Right lobe of liver (tissue), 6 donors: ENCODE results near the gene ITPRIPL1. TPM values are rescaled to one million over a fixed set of nuclear protein-coding genes. Genes with fewer than 3 reads are reported as not detected.

Experiments
- ATAC-seq, 4 donors: fragments of 200-7000 bp; cut with Tn5 transposase; one replicate each; pipeline ENCODE4 v1.9.1; 2020; ENCODE audit warnings: mild to moderate bottlenecking in 4 of 4, moderate library complexity in 4 of 4
- DNase-seq, 3 donors: peaks; one replicate each; pipeline ENCODE4 v3.0.0-alpha.2; 2020
- H3K27ac ChIP-seq, 3 donors: fragments of 200-600 bp; one replicate each; pipeline ENCODE4 v1.8.0; 2022
- H3K27me3 ChIP-seq, 2 donors: fragments of 200-600 bp; one replicate each; pipeline ENCODE4 v1.8.0; 2022
- H3K36me3 ChIP-seq, 4 donors: fragments of 200-600 bp; sonication (generic) in 1 of 4; one replicate each; pipeline versions ENCODE4 v1.5.1 to v1.8.0; 2017 to 2022; ENCODE audit warnings: control low read depth in 1 of 4
- H3K4me1 ChIP-seq, 4 donors: fragments of 200-600 bp; sonication (generic) in 1 of 4; one replicate each; pipeline versions ENCODE4 v1.5.1 to v1.8.0; 2017 to 2022; ENCODE audit warnings: control low read depth in 1 of 4
- H3K4me3 ChIP-seq, 3 donors: fragments of 200-600 bp; one replicate each; pipeline ENCODE4 v1.8.0; 2022
- H3K9me3 ChIP-seq, 4 donors: fragments of 200-600 bp; sonication (generic) in 1 of 4; one replicate each; pipeline versions ENCODE4 v1.5.1 to v1.8.0; 2017 to 2022; ENCODE audit warnings: control low read depth in 1 of 4
- CTCF ChIP-seq, 4 donors: fragments of 200-600 bp in 3 of 4; fragments of 450-650 bp in 1 of 4; IDR thresholded peaks; one replicate each; pipeline versions ENCODE4 v1.5.1 to v1.8.0; 2016 to 2022; ENCODE audit warnings: antibody characterized with exemption in 4 of 4, mild to moderate bottlenecking in 2 of 4
- POLR2A ChIP-seq: fragments of 450-650 bp; IDR thresholded peaks from one replicate; pipeline ENCODE4 v1.6.1; 2017; ENCODE audit warnings: antibody characterized with exemption, mild to moderate bottlenecking
- WGBS: methylation state at CpG from one replicate; pipeline ENCODE4 v1.1.6; 2018; ENCODE audit warnings: low coverage, low lambda C conversion rate; ENCODE audit not compliant: insufficient coverage; ENCODE audit errors: missing lambda C conversion rate; 5-methylcytosine and 5-hydroxymethylcytosine counted together
- intact Hi-C, 2 donors: fragments of 100-400 bp; cut with DNase I; formaldehyde crosslinking; loops; one replicate each; pipeline versions ENCODE4 v1.11.2 to v1.14.1; 2022
- total RNA-seq, 6 experiments: library from RNA; depleted of rRNA in 2 of 6; stranded (reverse); fragments of >200 nt in 2 of 6; fragmentation: NEBNext Ultra II Directional in 3 of 6; extraction: Animal tissue kit (Norgen Biotek cat#: 25700) in 3 of 6; gene quantifications; one replicate each; pipeline versions ENCODE4 v1.1.0 to v1.2.4, GENCODE V29; 2016 to 2023
- donor health status: DM: no; HTN: yes; CAD: no.
- donor health status: DM: no; HTN: no; CAD: no.
- donor health status: DM: no; HTN: no; CAD: no.
- donor health status: DM: no; HTN: yes; CAD: no.
- donor health status: DM: no; HTN: yes; CAD: no.

Gene ITPRIPL1
- total RNA-seq, 6 experiments from 2014 or later: 0.15 to 1.2 (median 0.24) TPM

GRCh38 chr2:96345438-96345837 lies 20.3 kb downstream of the ITPRIPL1 start:
- H3K9me3 ChIP-seq: no peaks in the 10 kb centered on the region
- no peaks in the 10 kb centered on the region for H3K36me3 ChIP-seq
- no peaks in the 10 kb centered on the region for H3K4me1 ChIP-seq
- peak in 2 of 4 donors; percentile 15 to 17 for TF ChIP-seq CTCF (IDR thresholded peaks at IDR 0.05)
- no peak for TF ChIP-seq POLR2A
- no peak for DNase-seq
- WGBS: 89% methylated on average over 4 of the region's 4 CpGs
- H3K4me3 ChIP-seq: no peak overlapping the region
- H3K27me3 ChIP-seq: no peaks in the 10 kb centered on the region
- peak; percentile 14 to 48 (median 32) for ATAC-seq
- intact Hi-C loops: no loop called here
- H3K27ac ChIP-seq: no peak overlapping the region

- ATAC-seq: no peak
- H3K27ac ChIP-seq: no peak overlapping the region
- no peaks in the 10 kb centered on the region for H3K27me3 ChIP-seq
- TF ChIP-seq CTCF (IDR thresholded peaks at IDR 0.05) (no peak), POLR2A (no peak)
- 93% methylated on average over 5 of the region's 6 CpGs for WGBS
- no peaks in the 10 kb centered on the region for H3K9me3 ChIP-seq
- intact Hi-C loops: no loop called here
- DNase-seq: no peak
- no peaks in the 10 kb centered on the region for H3K4me1 ChIP-seq
- no peaks in the 10 kb centered on the region for H3K36me3 ChIP-seq
- no peak overlapping the region for H3K4me3 ChIP-seq
Measured at GRCh38 chr2:96345868-96346462, 20.8 kb downstream of the ITPRIPL1 start.

GRCh38 chr2:96347395-96347794 lies 22.3 kb downstream of the ITPRIPL1 start:
- Histone ChIP-seq H3K4me1 (no peaks in the 10 kb centered on the region), H3K36me3 (no peaks in the 10 kb centered on the region), H3K9me3 (no peaks in the 10 kb centered on the region), H3K27ac (no peak overlapping the region), H3K27me3 (no peaks in the 10 kb centered on the region), H3K4me3 (no peak overlapping the region)
- WGBS: no CpG with 5 or more reads among the region's 1 CpG
- ATAC-seq (no peak), DNase-seq (no peak)
- TF ChIP-seq CTCF (IDR thresholded peaks at IDR 0.05) (no peak), POLR2A (no peak)
- intact Hi-C loops: no loop called here

- no peaks in the 10 kb centered on the region for H3K9me3 ChIP-seq
- TF ChIP-seq POLR2A: no peak
- no peak for TF ChIP-seq CTCF (IDR thresholded peaks at IDR 0.05)
- intact Hi-C loops: no loop called here
- peaks cover 0 to 18% (median 2%) of the 10 kb centered on the region in 4 donors for H3K4me1 ChIP-seq
- H3K27me3 ChIP-seq: no peaks in the 10 kb centered on the region
- peak overlapping the region in 2 of 3 donors; percentile 24 to 27 for H3K27ac ChIP-seq
- WGBS: 27% methylated on average over 4 of the region's 9 CpGs
- DNase-seq: peak in 2 of 3 donors; percentile 62 to 71
- ATAC-seq: peak in 2 of 4 donors; percentile 4 to 42
- H3K36me3 ChIP-seq: no peaks in the 10 kb centered on the region
- no peak overlapping the region for H3K4me3 ChIP-seq
Measured at GRCh38 chr2:96353032-96353561, 28.0 kb downstream of the ITPRIPL1 start.
